Measurements from ENCODE around the gene KIAA0586.

DNA sequence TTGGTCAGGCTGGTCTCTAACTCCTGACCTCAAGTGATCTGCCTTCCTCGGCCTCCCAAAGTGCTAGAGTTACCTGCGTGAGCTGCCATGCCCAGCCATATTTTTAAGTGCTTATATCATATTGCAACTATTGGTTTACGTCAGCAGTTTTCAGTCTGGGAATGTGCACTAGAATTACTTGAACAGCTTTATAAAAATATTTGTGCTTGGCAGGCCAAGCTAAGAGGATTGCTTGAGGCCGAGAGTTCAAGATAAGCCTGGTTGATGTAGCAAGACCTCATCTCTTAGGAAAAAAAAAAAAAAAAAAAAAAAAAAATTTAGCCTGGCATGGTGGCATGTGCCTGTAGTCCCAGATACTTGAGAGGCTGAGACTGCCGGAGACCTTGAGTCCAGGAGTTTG is 17.1 kb downstream of the KIAA0586 start:
- TF ChIP-seq, protein P1, sequence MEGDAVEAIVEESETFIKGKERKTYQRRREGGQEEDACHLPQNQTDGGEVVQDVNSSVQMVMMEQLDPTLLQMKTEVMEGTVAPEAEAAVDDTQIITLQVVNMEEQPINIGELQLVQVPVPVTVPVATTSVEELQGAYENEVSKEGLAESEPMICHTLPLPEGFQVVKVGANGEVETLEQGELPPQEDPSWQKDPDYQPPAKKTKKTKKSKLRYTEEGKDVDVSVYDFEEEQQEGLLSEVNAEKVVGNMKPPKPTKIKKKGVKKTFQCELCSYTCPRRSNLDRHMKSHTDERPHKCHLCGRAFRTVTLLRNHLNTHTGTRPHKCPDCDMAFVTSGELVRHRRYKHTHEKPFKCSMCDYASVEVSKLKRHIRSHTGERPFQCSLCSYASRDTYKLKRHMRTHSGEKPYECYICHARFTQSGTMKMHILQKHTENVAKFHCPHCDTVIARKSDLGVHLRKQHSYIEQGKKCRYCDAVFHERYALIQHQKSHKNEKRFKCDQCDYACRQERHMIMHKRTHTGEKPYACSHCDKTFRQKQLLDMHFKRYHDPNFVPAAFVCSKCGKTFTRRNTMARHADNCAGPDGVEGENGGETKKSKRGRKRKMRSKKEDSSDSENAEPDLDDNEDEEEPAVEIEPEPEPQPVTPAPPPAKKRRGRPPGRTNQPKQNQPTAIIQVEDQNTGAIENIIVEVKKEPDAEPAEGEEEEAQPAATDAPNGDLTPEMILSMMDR (IDR thresholded peaks at IDR 0.05), result no peak
- TF ChIP-seq POLR2A (IDR thresholded peaks at IDR 0.05), result no peak

Data from prostate gland (tissue), 2 donors.